ENCODE data around the gene HSPA1L. TPM values are rescaled to one million over a fixed set of nuclear protein-coding genes. Genes with fewer than 3 reads are reported as not detected.

HSPA1L gene
- total and polyA plus RNA-seq, 2 experiments from 2014 or later: 0.44 to 0.83 TPM

Small RNAs within 50 kb of the gene (small RNA-seq; reads per million reads assigned to genes)
- not detected for gene MSH5-SAPCD1 (ENCODE audit: low replicate concordance)
- not detected for gene RF00019 (ENCODE audit: low replicate concordance)
- gene SAPCD1 (ENCODE audit: low replicate concordance): not detected
- gene SNORD48 (ENCODE audit: low replicate concordance): 153 reads per million, percentile 99 among the genes with 10 or more reads in this experiment
- not detected for gene SNORD52 (ENCODE audit: low replicate concordance)

Other genes with a start within 250 kb of the HSPA1L start
Only the 30 nearest of the 40 such genes appear.
- gene BAG6, start 162.6 kb downstream of the HSPA1L start, total RNA-seq (2014; rRNA removed; shearing (Covaris generic)): 289 and 292 TPM in 2 replicates
- 169 and 183 TPM in 2 replicates for gene BAG6, start 162.6 kb downstream of the HSPA1L start, polyA plus RNA-seq (2016; fragmentation: Nextera tagmentation; extraction: Ambion mirVana)
- 1.2 and 4.2 TPM in 2 replicates for gene APOM, start 159.4 kb downstream of the HSPA1L start, total RNA-seq (2014; rRNA removed; shearing (Covaris generic))
- gene APOM, start 159.4 kb downstream of the HSPA1L start, polyA plus RNA-seq (2016; fragmentation: Nextera tagmentation; extraction: Ambion mirVana): 10.0 and 10.7 TPM in 2 replicates
- gene C6orf47, start 154.5 kb downstream of the HSPA1L start, total RNA-seq (2014; rRNA removed; shearing (Covaris generic)): 12.8 and 15.0 TPM in 2 replicates
- gene C6orf47, start 154.5 kb downstream of the HSPA1L start, polyA plus RNA-seq (2016; fragmentation: Nextera tagmentation; extraction: Ambion mirVana): 9.4 TPM in 2 replicates
- gene GPANK1, start 150.3 kb downstream of the HSPA1L start, total RNA-seq (2014; rRNA removed; shearing (Covaris generic)): 24.6 and 27.1 TPM in 2 replicates
- 49.2 and 54.0 TPM in 2 replicates for gene GPANK1, start 150.3 kb downstream of the HSPA1L start, polyA plus RNA-seq (2016; fragmentation: Nextera tagmentation; extraction: Ambion mirVana)
- gene CSNK2B, start 149.2 kb downstream of the HSPA1L start, total RNA-seq (2014; rRNA removed; shearing (Covaris generic)): 210 and 260 TPM in 2 replicates
- 271 and 282 TPM in 2 replicates for gene CSNK2B, start 149.2 kb downstream of the HSPA1L start, polyA plus RNA-seq (2016; fragmentation: Nextera tagmentation; extraction: Ambion mirVana)
- gene LY6G5B, start 145.3 kb downstream of the HSPA1L start, total RNA-seq (2014; rRNA removed; shearing (Covaris generic)): 3.8 and 7.9 TPM in 2 replicates
- gene LY6G5B, start 145.3 kb downstream of the HSPA1L start, polyA plus RNA-seq (2016; fragmentation: Nextera tagmentation; extraction: Ambion mirVana): 8.4 and 8.5 TPM in 2 replicates
- gene LY6G5C, start 134.2 kb downstream of the HSPA1L start, total RNA-seq (2014; rRNA removed; shearing (Covaris generic)): 1.1 TPM in 1 of 2 replicates, not detected in the other
- 2.1 TPM in 2 replicates for gene LY6G5C, start 134.2 kb downstream of the HSPA1L start, polyA plus RNA-seq (2016; fragmentation: Nextera tagmentation; extraction: Ambion mirVana)
- gene ABHD16A, start 112.0 kb downstream of the HSPA1L start, total RNA-seq (2014; rRNA removed; shearing (Covaris generic)): 29.7 and 37.0 TPM in 2 replicates
- 25.9 and 26.9 TPM in 2 replicates for gene ABHD16A, start 112.0 kb downstream of the HSPA1L start, polyA plus RNA-seq (2016; fragmentation: Nextera tagmentation; extraction: Ambion mirVana)
- not detected in 2 replicates for gene LY6G6F, start 108.4 kb downstream of the HSPA1L start, total RNA-seq (2014; rRNA removed; shearing (Covaris generic))
- gene LY6G6F, start 108.4 kb downstream of the HSPA1L start, polyA plus RNA-seq (2016; fragmentation: Nextera tagmentation; extraction: Ambion mirVana): not detected in 2 replicates
- gene LY6G6D, start 99.9 kb downstream of the HSPA1L start, total RNA-seq (2014; rRNA removed; shearing (Covaris generic)): not detected in 2 replicates
- gene LY6G6D, start 99.9 kb downstream of the HSPA1L start, polyA plus RNA-seq (2016; fragmentation: Nextera tagmentation; extraction: Ambion mirVana): not detected in 2 replicates
- not detected in 2 replicates for gene LY6G6C, start 93.5 kb downstream of the HSPA1L start, total RNA-seq (2014; rRNA removed; shearing (Covaris generic))
- 0.23 TPM in 1 of 2 replicates, not detected in the other for gene LY6G6C, start 93.5 kb downstream of the HSPA1L start, polyA plus RNA-seq (2016; fragmentation: Nextera tagmentation; extraction: Ambion mirVana)
- gene MPIG6B, start 91.9 kb downstream of the HSPA1L start, total RNA-seq (2014; rRNA removed; shearing (Covaris generic)): not detected in 2 replicates
- gene MPIG6B, start 91.9 kb downstream of the HSPA1L start, polyA plus RNA-seq (2016; fragmentation: Nextera tagmentation; extraction: Ambion mirVana): 0.12 and 0.13 TPM in 2 replicates
- 58.7 and 62.2 TPM in 2 replicates for gene DDAH2, start 86.0 kb downstream of the HSPA1L start, total RNA-seq (2014; rRNA removed; shearing (Covaris generic))
- 65.0 and 65.1 TPM in 2 replicates for gene DDAH2, start 86.0 kb downstream of the HSPA1L start, polyA plus RNA-seq (2016; fragmentation: Nextera tagmentation; extraction: Ambion mirVana)
- 226 and 269 TPM in 2 replicates for gene CLIC1, start 78.8 kb downstream of the HSPA1L start, total RNA-seq (2014; rRNA removed; shearing (Covaris generic))
- gene CLIC1, start 78.8 kb downstream of the HSPA1L start, polyA plus RNA-seq (2016; fragmentation: Nextera tagmentation; extraction: Ambion mirVana): 269 and 296 TPM in 2 replicates
- gene MSH5, start 75.3 kb downstream of the HSPA1L start, total RNA-seq (2014; rRNA removed; shearing (Covaris generic)): 23.9 and 27.2 TPM in 2 replicates
- 12.1 and 12.8 TPM in 2 replicates for gene MSH5, start 75.3 kb downstream of the HSPA1L start, polyA plus RNA-seq (2016; fragmentation: Nextera tagmentation; extraction: Ambion mirVana)
- gene SAPCD1, start 52.6 kb downstream of the HSPA1L start, total RNA-seq (2014; rRNA removed; shearing (Covaris generic)): 3.9 TPM in 1 of 2 replicates, not detected in the other
- 4.5 and 5.0 TPM in 2 replicates for gene SAPCD1, start 52.6 kb downstream of the HSPA1L start, polyA plus RNA-seq (2016; fragmentation: Nextera tagmentation; extraction: Ambion mirVana)
- 0.07 and 0.12 TPM in 2 replicates for gene VWA7, start 38.0 kb downstream of the HSPA1L start, total RNA-seq (2014; rRNA removed; shearing (Covaris generic))
- gene VWA7, start 38.0 kb downstream of the HSPA1L start, polyA plus RNA-seq (2016; fragmentation: Nextera tagmentation; extraction: Ambion mirVana): 0.36 and 0.75 TPM in 2 replicates
- gene VARS1, start 19.5 kb downstream of the HSPA1L start, total RNA-seq (2014; rRNA removed; shearing (Covaris generic)): 137 and 153 TPM in 2 replicates
- 66.0 and 71.2 TPM in 2 replicates for gene VARS1, start 19.5 kb downstream of the HSPA1L start, polyA plus RNA-seq (2016; fragmentation: Nextera tagmentation; extraction: Ambion mirVana)
- 93.5 and 106 TPM in 2 replicates for gene LSM2, start 8.3 kb downstream of the HSPA1L start, total RNA-seq (2014; rRNA removed; shearing (Covaris generic))
- 140 and 143 TPM in 2 replicates for gene LSM2, start 8.3 kb downstream of the HSPA1L start, polyA plus RNA-seq (2016; fragmentation: Nextera tagmentation; extraction: Ambion mirVana)
- gene HSPA1A, start 260 bp upstream of the HSPA1L start, total RNA-seq (2014; rRNA removed; shearing (Covaris generic)): 57.1 and 58.3 TPM in 2 replicates
- 36.1 and 39.1 TPM in 2 replicates for gene HSPA1A, start 260 bp upstream of the HSPA1L start, polyA plus RNA-seq (2016; fragmentation: Nextera tagmentation; extraction: Ambion mirVana)
- 102 and 113 TPM in 2 replicates for gene HSPA1B, start 12.5 kb upstream of the HSPA1L start, total RNA-seq (2014; rRNA removed; shearing (Covaris generic))
- 25.9 and 31.7 TPM in 2 replicates for gene HSPA1B, start 12.5 kb upstream of the HSPA1L start, polyA plus RNA-seq (2016; fragmentation: Nextera tagmentation; extraction: Ambion mirVana)
- 41.1 and 47.4 TPM in 2 replicates for gene NEU1, start 47.5 kb upstream of the HSPA1L start, total RNA-seq (2014; rRNA removed; shearing (Covaris generic))
- 31.4 and 32.3 TPM in 2 replicates for gene NEU1, start 47.5 kb upstream of the HSPA1L start, polyA plus RNA-seq (2016; fragmentation: Nextera tagmentation; extraction: Ambion mirVana)
- 3.7 and 4.6 TPM in 2 replicates for gene SLC44A4, start 63.7 kb upstream of the HSPA1L start, total RNA-seq (2014; rRNA removed; shearing (Covaris generic))
- gene SLC44A4, start 63.7 kb upstream of the HSPA1L start, polyA plus RNA-seq (2016; fragmentation: Nextera tagmentation; extraction: Ambion mirVana): 1.1 and 1.2 TPM in 2 replicates
- 184 and 193 TPM in 2 replicates for gene EHMT2, start 82.4 kb upstream of the HSPA1L start, total RNA-seq (2014; rRNA removed; shearing (Covaris generic))
- gene EHMT2, start 82.4 kb upstream of the HSPA1L start, polyA plus RNA-seq (2016; fragmentation: Nextera tagmentation; extraction: Ambion mirVana): 112 and 113 TPM in 2 replicates
- gene ZBTB12, start 86.8 kb upstream of the HSPA1L start, total RNA-seq (2014; rRNA removed; shearing (Covaris generic)): 14.4 and 14.9 TPM in 2 replicates
- gene ZBTB12, start 86.8 kb upstream of the HSPA1L start, polyA plus RNA-seq (2016; fragmentation: Nextera tagmentation; extraction: Ambion mirVana): 0.18 and 0.68 TPM in 2 replicates
- 1.7 and 2.4 TPM in 2 replicates for gene C2, start 112.4 kb upstream of the HSPA1L start, total RNA-seq (2014; rRNA removed; shearing (Covaris generic))
- gene C2, start 112.4 kb upstream of the HSPA1L start, polyA plus RNA-seq (2016; fragmentation: Nextera tagmentation; extraction: Ambion mirVana): 0.16 and 0.23 TPM in 2 replicates
- not detected in 2 replicates for gene CFB, start 130.8 kb upstream of the HSPA1L start, total RNA-seq (2014; rRNA removed; shearing (Covaris generic))
- gene CFB, start 130.8 kb upstream of the HSPA1L start, polyA plus RNA-seq (2016; fragmentation: Nextera tagmentation; extraction: Ambion mirVana): 0.86 TPM in 1 of 2 replicates, not detected in the other
- 64.0 and 69.0 TPM in 2 replicates for gene NELFE, start 143.7 kb upstream of the HSPA1L start, total RNA-seq (2014; rRNA removed; shearing (Covaris generic))
- 86.0 and 93.4 TPM in 2 replicates for gene NELFE, start 143.7 kb upstream of the HSPA1L start, polyA plus RNA-seq (2016; fragmentation: Nextera tagmentation; extraction: Ambion mirVana)
- 47.2 and 50.2 TPM in 2 replicates for gene SKIC2, start 143.9 kb upstream of the HSPA1L start, total RNA-seq (2014; rRNA removed; shearing (Covaris generic))
- 21.6 and 24.5 TPM in 2 replicates for gene SKIC2, start 143.9 kb upstream of the HSPA1L start, polyA plus RNA-seq (2016; fragmentation: Nextera tagmentation; extraction: Ambion mirVana)
- 12.1 and 19.7 TPM in 2 replicates for gene DXO, start 156.9 kb upstream of the HSPA1L start, total RNA-seq (2014; rRNA removed; shearing (Covaris generic))
- 15.6 and 16.2 TPM in 2 replicates for gene DXO, start 156.9 kb upstream of the HSPA1L start, polyA plus RNA-seq (2016; fragmentation: Nextera tagmentation; extraction: Ambion mirVana)

Measured in GM23338 (cell line).